SU-DHL-6 (cell line): ENCODE results near the gene ARHGEF18.

Source experiments
- EZH2phosphoT487 ChIP-seq: fragments of 200-600 bp; sonication (generic), shearing (Covaris generic); conservative IDR thresholded peaks from 2 replicates; pipeline ENCODE4 v1.6.1; 2018; ENCODE audit warnings: mild to moderate bottlenecking, antibody characterized with exemption, low read length, moderate library complexity, mixed read lengths
- TF ChIP-seq, protein P1 (sequence below): fragments of 200-600 bp; sonication (generic); IDR thresholded peaks from one replicate; pipeline ENCODE4 v1.5.1; 2017; ENCODE audit warnings: antibody characterized with exemption, mild to moderate bottlenecking, low read length, moderate library complexity; ENCODE audit not compliant: insufficient read depth, poor library complexity, severe bottlenecking

DNA sequence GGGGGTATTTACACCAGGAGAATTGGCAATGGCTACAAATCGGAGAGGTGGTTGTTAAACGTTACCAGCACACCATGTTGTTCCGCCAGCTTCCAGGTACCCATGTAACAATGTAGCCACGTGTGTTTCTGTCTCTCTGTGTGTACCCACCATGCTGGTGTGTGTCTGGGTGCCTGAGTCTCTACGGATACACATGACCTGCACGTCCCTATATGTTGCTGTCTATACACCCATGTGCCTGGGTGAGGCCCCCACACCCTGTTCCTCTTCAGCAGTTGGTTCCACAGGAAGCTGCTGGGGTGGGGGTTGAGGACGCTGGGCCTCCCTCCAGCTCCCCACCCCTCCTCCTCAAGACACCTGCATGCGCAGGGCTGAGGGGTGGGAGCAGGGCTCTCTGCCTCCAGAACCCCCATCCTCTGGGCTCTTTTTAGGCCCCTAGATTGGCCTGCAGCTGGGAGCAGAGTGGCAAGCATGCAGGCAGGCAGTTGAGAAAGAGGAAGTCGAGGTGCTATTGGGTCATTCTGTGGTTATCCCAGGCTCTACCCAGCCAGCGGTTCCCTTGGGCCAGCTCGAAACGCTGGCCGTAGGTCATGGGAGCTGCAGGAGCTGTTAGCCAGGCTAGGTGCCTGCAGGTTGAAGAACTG is at the start of gene ARHGEF18:
- TF ChIP-seq, protein P1, sequence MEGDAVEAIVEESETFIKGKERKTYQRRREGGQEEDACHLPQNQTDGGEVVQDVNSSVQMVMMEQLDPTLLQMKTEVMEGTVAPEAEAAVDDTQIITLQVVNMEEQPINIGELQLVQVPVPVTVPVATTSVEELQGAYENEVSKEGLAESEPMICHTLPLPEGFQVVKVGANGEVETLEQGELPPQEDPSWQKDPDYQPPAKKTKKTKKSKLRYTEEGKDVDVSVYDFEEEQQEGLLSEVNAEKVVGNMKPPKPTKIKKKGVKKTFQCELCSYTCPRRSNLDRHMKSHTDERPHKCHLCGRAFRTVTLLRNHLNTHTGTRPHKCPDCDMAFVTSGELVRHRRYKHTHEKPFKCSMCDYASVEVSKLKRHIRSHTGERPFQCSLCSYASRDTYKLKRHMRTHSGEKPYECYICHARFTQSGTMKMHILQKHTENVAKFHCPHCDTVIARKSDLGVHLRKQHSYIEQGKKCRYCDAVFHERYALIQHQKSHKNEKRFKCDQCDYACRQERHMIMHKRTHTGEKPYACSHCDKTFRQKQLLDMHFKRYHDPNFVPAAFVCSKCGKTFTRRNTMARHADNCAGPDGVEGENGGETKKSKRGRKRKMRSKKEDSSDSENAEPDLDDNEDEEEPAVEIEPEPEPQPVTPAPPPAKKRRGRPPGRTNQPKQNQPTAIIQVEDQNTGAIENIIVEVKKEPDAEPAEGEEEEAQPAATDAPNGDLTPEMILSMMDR = no peak
- TF ChIP-seq EZH2phosphoT487 = no peak
